GM23338 (cell line): Measurements from ENCODE around the gene C10orf90. TPM values are rescaled to one million over a fixed set of nuclear protein-coding genes. Genes with fewer than 3 reads are reported as not detected.

Experiments used
- ATAC-seq: fragments of 200-7000 bp; cut with Tn5 transposase; 3 replicates; pipeline ENCODE4 v1.9.1; 2020
- DNase-seq: peaks from one replicate; pipeline ENCODE4 v3.0.0-alpha.2; 2015; ENCODE audit warnings: low spot score
- H2AFZ ChIP-seq: fragments of 200-600 bp; sonication (generic); 2 replicates; pipeline ENCODE4 v1.8.0; 2016; ENCODE audit warnings: antibody characterized with exemption, mild to moderate bottlenecking, moderate library complexity
- H3F3A ChIP-seq: fragments of 200-600 bp; sonication (generic); replicated peaks from 2 replicates; pipeline ENCODE4 v1.8.0; 2017; ENCODE audit warnings: antibody characterized with exemption, mixed run types, low read depth
- H3K27ac ChIP-seq: fragments of 200-600 bp; sonication (generic); 2 replicates; pipeline ENCODE4 v1.6.1; 2016; ENCODE audit warnings: low read depth
- H3K27me3 ChIP-seq: fragments of 200-600 bp; sonication (generic); 2 replicates; pipeline ENCODE4 v1.8.0; 2016; ENCODE audit warnings: mild to moderate bottlenecking, mixed run types, moderate library complexity; ENCODE audit not compliant: insufficient read depth
- H3K36me3 ChIP-seq: fragments of 200-600 bp; sonication (generic); 2 replicates; pipeline ENCODE4 v1.8.0; 2016; ENCODE audit warnings: mild to moderate bottlenecking; ENCODE audit not compliant: insufficient read depth
- H3K4me1 ChIP-seq: fragments of 200-600 bp; sonication (generic); 2 replicates; pipeline ENCODE4 v1.8.0; 2016; ENCODE audit warnings: mild to moderate bottlenecking, moderate library complexity; ENCODE audit not compliant: insufficient read depth
- H3K4me2 ChIP-seq: fragments of 200-600 bp; sonication (generic); 2 replicates; pipeline ENCODE4 v1.7.1; 2017; ENCODE audit warnings: mixed run types
- H3K4me3 ChIP-seq: fragments of 200-600 bp; sonication (generic); 2 replicates; pipeline ENCODE4 v1.6.1; 2016; ENCODE audit warnings: mixed run types
- H3K79me2 ChIP-seq: fragments of 200-600 bp; sonication (generic); replicated peaks from 2 replicates; pipeline ENCODE4 v1.8.0; 2017; ENCODE audit warnings: mild to moderate bottlenecking; ENCODE audit not compliant: insufficient read depth
- H3K9me2 ChIP-seq: fragments of 200-600 bp; sonication (generic); 2 replicates; pipeline ENCODE4 v1.8.0; 2017; ENCODE audit not compliant: insufficient read depth
- H4K20me1 ChIP-seq: fragments of 200-600 bp; sonication (generic); replicated peaks from 2 replicates; pipeline ENCODE4 v1.8.0; 2017; ENCODE audit warnings: mild to moderate bottlenecking; ENCODE audit not compliant: insufficient read depth
- H3K27ac Mint-ChIP-seq: 2 replicates; pipeline ENCODE4 v1.8.0; 2020; ENCODE audit warnings: inconsistent platforms, mild to moderate bottlenecking, moderate library complexity, mixed read lengths
- H3K27me3 Mint-ChIP-seq: 3 replicates; pipeline ENCODE4 v1.8.0; 2022; ENCODE audit warnings: low read depth, mild to moderate bottlenecking, moderate library complexity, mixed read lengths, inconsistent platforms; ENCODE audit not compliant: insufficient read depth, poor library complexity
- H3K36me3 Mint-ChIP-seq: 3 replicates; pipeline ENCODE4 v1.8.0; 2021; ENCODE audit warnings: low read depth, mild to moderate bottlenecking, inconsistent platforms, moderate library complexity, mixed read lengths
- H3K4me1 Mint-ChIP-seq: 3 replicates; pipeline ENCODE4 v1.8.0; 2020; ENCODE audit warnings: mild to moderate bottlenecking, inconsistent platforms, mixed read lengths
- H3K4me3 Mint-ChIP-seq: 3 replicates; pipeline ENCODE4 v1.8.0; 2021; ENCODE audit warnings: moderate library complexity, mild to moderate bottlenecking, inconsistent platforms, mixed read lengths
- H3K9me3 Mint-ChIP-seq: 3 replicates; pipeline ENCODE4 v1.8.0; 2020; ENCODE audit warnings: moderate library complexity, mild to moderate bottlenecking, inconsistent platforms, mixed read lengths
- EZH2phosphoT487 ChIP-seq: fragments of 200-600 bp; sonication (generic); IDR thresholded peaks from one replicate; pipeline ENCODE4 v1.8.1; 2018; ENCODE audit warnings: antibody characterized with exemption; ENCODE audit not compliant: unreplicated experiment
- JUNB ChIP-seq: IDR thresholded peaks from one replicate; pipeline ENCODE4 v1.6.1; 2016; ENCODE audit warnings: antibody characterized with exemption; ENCODE audit not compliant: unreplicated experiment
- ZNF331 ChIP-seq: fragments of 250-450 bp; sonication (Bioruptor Pico); IDR thresholded peaks from 2 replicates; pipeline ENCODE4 v1.5.0; 2020; ENCODE audit warnings: low read depth, mild to moderate bottlenecking, moderate library complexity
- polyA plus RNA-seq: library from polyadenylated mRNA; unstranded; fragments of >200 nt; fragmentation: Nextera tagmentation; extraction: Ambion mirVana; gene quantifications from 2 replicates; pipeline ENCODE4 v1.2.1, GENCODE V29; 2016
- total RNA-seq: library from RNA; depleted of rRNA; stranded (reverse); fragments of >200 nt; shearing (Covaris generic); gene quantifications from 2 replicates; pipeline ENCODE4 v1.2.3, GENCODE V29; 2014
- TF ChIP-seq, protein P1 (sequence below): fragments of 250-450 bp; sonication (Bioruptor Pico); IDR thresholded peaks from 2 replicates; pipeline ENCODE4 v1.5.0; 2020; ENCODE audit warnings: mild to moderate bottlenecking, moderate library complexity
- TF ChIP-seq, protein P2 (sequence below), 2 experiments: fragments of 200-600 bp in 1 of 2; sonication (generic) in 1 of 2; conservative IDR thresholded peaks; 2 replicates each; pipeline versions ENCODE4 v1.5.1 to v1.6.1; 2016 to 2017; ENCODE audit warnings: antibody characterized with exemption in 2 of 2, low read depth in 2 of 2, mild to moderate bottlenecking in 2 of 2, moderate library complexity in 1 of 2

C10orf90 gene
- total and polyA plus RNA-seq, 2 experiments from 2014 or later, result 0.76 to 0.97 TPM

DNA sequence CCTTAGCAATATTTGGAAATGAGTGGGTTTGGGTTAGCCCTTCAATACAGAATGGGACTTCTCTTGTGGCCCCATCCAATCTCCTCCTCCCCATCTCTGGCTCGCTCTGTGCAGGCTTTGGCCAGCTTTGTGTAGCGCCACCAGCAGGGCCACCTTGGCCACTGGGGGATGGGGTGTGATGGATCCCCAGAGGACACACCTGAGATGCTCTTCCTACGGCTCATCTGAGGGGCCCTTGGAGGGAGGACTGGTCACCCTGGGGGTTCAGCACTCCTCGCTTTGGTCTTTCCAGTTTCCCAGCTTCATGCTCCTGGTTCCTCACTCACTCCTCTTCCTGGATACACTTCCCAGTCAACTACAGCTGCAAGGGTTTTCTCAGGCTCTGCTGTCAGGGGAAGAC lies 15.3 kb upstream of the C10orf90 start:
- no peak overlapping the region for H3K27ac Mint-ChIP-seq
- no peak overlapping the region for H3K4me3 Mint-ChIP-seq
- no peak for TF ChIP-seq JUNB
- TF ChIP-seq, protein P1, sequence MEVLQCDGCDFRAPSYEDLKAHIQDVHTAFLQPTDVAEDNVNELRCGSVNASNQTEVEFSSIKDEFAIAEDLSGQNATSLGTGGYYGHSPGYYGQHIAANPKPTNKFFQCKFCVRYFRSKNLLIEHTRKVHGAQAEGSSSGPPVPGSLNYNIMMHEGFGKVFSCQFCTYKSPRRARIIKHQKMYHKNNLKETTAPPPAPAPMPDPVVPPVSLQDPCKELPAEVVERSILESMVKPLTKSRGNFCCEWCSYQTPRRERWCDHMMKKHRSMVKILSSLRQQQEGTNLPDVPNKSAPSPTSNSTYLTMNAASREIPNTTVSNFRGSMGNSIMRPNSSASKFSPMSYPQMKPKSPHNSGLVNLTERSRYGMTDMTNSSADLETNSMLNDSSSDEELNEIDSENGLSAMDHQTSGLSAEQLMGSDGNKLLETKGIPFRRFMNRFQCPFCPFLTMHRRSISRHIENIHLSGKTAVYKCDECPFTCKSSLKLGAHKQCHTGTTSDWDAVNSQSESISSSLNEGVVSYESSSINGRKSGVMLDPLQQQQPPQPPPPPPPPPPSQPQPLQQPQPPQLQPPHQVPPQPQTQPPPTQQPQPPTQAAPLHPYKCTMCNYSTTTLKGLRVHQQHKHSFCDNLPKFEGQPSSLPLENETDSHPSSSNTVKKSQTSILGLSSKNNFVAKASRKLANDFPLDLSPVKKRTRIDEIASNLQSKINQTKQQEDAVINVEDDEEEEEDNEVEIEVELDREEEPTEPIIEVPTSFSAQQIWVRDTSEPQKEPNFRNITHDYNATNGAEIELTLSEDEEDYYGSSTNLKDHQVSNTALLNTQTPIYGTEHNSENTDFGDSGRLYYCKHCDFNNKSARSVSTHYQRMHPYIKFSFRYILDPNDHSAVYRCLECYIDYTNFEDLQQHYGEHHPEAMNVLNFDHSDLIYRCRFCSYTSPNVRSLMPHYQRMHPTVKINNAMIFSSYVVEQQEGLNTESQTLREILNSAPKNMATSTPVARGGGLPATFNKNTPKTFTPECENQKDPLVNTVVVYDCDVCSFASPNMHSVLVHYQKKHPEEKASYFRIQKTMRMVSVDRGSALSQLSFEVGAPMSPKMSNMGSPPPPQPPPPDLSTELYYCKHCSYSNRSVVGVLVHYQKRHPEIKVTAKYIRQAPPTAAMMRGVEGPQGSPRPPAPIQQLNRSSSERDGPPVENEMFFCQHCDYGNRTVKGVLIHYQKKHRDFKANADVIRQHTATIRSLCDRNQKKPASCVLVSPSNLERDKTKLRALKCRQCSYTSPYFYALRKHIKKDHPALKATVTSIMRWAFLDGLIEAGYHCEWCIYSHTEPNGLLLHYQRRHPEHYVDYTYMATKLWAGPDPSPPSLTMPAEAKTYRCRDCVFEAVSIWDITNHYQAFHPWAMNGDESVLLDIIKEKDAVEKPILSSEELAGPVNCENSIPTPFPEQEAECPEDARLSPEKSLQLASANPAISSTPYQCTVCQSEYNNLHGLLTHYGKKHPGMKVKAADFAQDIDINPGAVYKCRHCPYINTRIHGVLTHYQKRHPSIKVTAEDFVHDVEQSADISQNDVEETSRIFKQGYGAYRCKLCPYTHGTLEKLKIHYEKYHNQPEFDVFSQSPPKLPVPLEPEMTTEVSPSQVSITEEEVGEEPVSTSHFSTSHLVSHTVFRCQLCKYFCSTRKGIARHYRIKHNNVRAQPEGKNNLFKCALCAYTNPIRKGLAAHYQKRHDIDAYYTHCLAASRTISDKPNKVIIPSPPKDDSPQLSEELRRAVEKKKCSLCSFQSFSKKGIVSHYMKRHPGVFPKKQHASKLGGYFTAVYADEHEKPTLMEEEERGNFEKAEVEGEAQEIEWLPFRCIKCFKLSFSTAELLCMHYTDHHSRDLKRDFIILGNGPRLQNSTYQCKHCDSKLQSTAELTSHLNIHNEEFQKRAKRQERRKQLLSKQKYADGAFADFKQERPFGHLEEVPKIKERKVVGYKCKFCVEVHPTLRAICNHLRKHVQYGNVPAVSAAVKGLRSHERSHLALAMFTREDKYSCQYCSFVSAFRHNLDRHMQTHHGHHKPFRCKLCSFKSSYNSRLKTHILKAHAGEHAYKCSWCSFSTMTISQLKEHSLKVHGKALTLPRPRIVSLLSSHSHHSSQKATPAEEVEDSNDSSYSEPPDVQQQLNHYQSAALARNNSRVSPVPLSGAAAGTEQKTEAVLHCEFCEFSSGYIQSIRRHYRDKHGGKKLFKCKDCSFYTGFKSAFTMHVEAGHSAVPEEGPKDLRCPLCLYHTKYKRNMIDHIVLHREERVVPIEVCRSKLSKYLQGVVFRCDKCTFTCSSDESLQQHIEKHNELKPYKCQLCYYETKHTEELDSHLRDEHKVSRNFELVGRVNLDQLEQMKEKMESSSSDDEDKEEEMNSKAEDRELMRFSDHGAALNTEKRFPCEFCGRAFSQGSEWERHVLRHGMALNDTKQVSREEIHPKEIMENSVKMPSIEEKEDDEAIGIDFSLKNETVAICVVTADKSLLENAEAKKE (CRISPR knock-in tag), result no peak
- no peak for TF ChIP-seq EZH2phosphoT487
- TF ChIP-seq, protein P2, sequence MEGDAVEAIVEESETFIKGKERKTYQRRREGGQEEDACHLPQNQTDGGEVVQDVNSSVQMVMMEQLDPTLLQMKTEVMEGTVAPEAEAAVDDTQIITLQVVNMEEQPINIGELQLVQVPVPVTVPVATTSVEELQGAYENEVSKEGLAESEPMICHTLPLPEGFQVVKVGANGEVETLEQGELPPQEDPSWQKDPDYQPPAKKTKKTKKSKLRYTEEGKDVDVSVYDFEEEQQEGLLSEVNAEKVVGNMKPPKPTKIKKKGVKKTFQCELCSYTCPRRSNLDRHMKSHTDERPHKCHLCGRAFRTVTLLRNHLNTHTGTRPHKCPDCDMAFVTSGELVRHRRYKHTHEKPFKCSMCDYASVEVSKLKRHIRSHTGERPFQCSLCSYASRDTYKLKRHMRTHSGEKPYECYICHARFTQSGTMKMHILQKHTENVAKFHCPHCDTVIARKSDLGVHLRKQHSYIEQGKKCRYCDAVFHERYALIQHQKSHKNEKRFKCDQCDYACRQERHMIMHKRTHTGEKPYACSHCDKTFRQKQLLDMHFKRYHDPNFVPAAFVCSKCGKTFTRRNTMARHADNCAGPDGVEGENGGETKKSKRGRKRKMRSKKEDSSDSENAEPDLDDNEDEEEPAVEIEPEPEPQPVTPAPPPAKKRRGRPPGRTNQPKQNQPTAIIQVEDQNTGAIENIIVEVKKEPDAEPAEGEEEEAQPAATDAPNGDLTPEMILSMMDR (conservative IDR thresholded peaks at IDR 0.05; ENCODE audit: low read depth in 2 of 2), result no peak
- no peak for TF ChIP-seq ZNF331 (CRISPR knock-in tag)
- no peaks in the 10 kb centered on the region for H3K79me2 ChIP-seq
- H3K4me1 ChIP-seq, result peaks cover 6% of the 10 kb centered on the region
- peaks cover 1% of the 10 kb centered on the region; the same call in 2 of the 3 replicates for H3K36me3 Mint-ChIP-seq
- H3K4me1 Mint-ChIP-seq, result peaks cover 22% of the 10 kb centered on the region
- ATAC-seq, result no peak
- no peaks in the 10 kb centered on the region for H3K27me3 ChIP-seq
- no peak overlapping the region for H2AFZ ChIP-seq
- DNase-seq, result no peak
- no peak overlapping the region for H3K4me2 ChIP-seq
- H3K27ac ChIP-seq, result no peak overlapping the region
- H3K36me3 ChIP-seq, result no peaks in the 10 kb centered on the region
- peaks cover 6% of the 10 kb centered on the region for H3K27me3 Mint-ChIP-seq
- peaks cover 4% of the 10 kb centered on the region; the same call in 2 of the 3 replicates for H3K9me3 Mint-ChIP-seq
- H4K20me1 ChIP-seq, result no peaks in the 10 kb centered on the region
- H3F3A ChIP-seq, result no peaks in the 10 kb centered on the region
- peaks cover 12% of the 10 kb centered on the region; the same call in 1 of the 2 replicates for H3K9me2 ChIP-seq
- H3K4me3 ChIP-seq, result no peak overlapping the region
